Measurements from ENCODE around the gene PNPLA8. TPM values are rescaled to one million over a fixed set of nuclear protein-coding genes. Genes with fewer than 3 reads are reported as not detected.

PNPLA8 gene
- polyA plus RNA-seq, 3 donors = 10.2 to 80.0 (median 55.5) TPM

DNA sequence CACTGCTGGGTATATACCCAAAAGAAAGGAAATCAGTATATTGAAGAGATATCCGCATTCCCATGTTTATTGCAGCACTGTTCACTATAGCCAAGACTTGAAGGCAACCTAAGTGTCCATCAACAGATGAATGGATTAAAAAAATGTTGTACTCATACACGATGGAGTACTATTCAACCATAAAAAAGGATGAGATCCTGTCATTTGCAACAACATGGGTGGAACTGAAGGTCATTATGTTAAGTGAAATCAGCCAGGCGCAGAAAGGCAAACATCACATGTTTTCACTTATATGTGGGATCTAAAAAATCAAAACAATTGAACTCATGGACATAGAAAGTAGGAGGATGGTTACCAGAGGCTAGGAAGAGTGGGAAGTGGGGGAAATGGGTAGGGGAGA is 89.0 kb downstream of the PNPLA8 start:
- Mint-ChIP-seq H3K36me3 (no peaks in the 10 kb centered on the region), H3K27me3 (ENCODE audit: low read depth in 3 of 3) (peaks cover 7 to 14% (median 10%) of the 10 kb centered on the region in 3 donors), H3K27ac (no peak overlapping the region), H3K4me3 (no peak overlapping the region), H3K4me1 (no peaks in the 10 kb centered on the region), H3K9me3 (peaks cover 0 to 10% (median 6%) of the 10 kb centered on the region in 7 donors)
- Histone ChIP-seq H3K79me2 (ENCODE audit: insufficient read depth, low read length) (no peaks in the 10 kb centered on the region), H3K36me3 (replicated peaks in 1 of 2; ENCODE audit: control insufficient read depth in 1 of 2, insufficient read depth in 2 of 2, low read length in 2 of 2) (no peaks in the 10 kb centered on the region), H3K27ac (ENCODE audit: low read depth in 1 of 2, low read length in 2 of 2) (no peak overlapping the region), H2AFZ (ENCODE audit: insufficient read depth, low read depth, low read length, poor library complexity, severe bottlenecking) (no peak overlapping the region), H3K9me3 (replicated peaks in 1 of 2; ENCODE audit: control insufficient read depth in 1 of 2, insufficient read depth in 1 of 2, low read length in 2 of 2) (no peaks in the 10 kb centered on the region), H3K9ac (ENCODE audit: insufficient read depth, low read length, poor library complexity, severe bottlenecking) (no peak overlapping the region), H3K4me2 (replicated peaks; ENCODE audit: extremely low read depth, low read length, poor library complexity, severe bottlenecking) (no peak overlapping the region), H3K4me1 (ENCODE audit: control insufficient read depth in 1 of 2, insufficient read depth in 2 of 2, low read length in 2 of 2) (no peaks in the 10 kb centered on the region), H3K27me3 (ENCODE audit: control insufficient read depth in 2 of 2, insufficient read depth in 2 of 2, low read length in 2 of 2) (peaks cover 4 to 5% of the 10 kb centered on the region in 2 donors), H3K4me3 (replicated peaks in 1 of 3; ENCODE audit: low read depth in 2 of 3, low read length in 3 of 3) (no peak overlapping the region), H4K20me1 (ENCODE audit: insufficient read depth, low read length) (no peaks in the 10 kb centered on the region)
- TF ChIP-seq, protein P1, sequence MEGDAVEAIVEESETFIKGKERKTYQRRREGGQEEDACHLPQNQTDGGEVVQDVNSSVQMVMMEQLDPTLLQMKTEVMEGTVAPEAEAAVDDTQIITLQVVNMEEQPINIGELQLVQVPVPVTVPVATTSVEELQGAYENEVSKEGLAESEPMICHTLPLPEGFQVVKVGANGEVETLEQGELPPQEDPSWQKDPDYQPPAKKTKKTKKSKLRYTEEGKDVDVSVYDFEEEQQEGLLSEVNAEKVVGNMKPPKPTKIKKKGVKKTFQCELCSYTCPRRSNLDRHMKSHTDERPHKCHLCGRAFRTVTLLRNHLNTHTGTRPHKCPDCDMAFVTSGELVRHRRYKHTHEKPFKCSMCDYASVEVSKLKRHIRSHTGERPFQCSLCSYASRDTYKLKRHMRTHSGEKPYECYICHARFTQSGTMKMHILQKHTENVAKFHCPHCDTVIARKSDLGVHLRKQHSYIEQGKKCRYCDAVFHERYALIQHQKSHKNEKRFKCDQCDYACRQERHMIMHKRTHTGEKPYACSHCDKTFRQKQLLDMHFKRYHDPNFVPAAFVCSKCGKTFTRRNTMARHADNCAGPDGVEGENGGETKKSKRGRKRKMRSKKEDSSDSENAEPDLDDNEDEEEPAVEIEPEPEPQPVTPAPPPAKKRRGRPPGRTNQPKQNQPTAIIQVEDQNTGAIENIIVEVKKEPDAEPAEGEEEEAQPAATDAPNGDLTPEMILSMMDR (IDR thresholded peaks at IDR 0.05) = no peak
- intact Hi-C loops (cut with micrococcal nuclease) = no loop called here
- no peak for DNase-seq
- no CpG with 5 or more reads among the region's 3 CpGs for WGBS (ENCODE audit: insufficient coverage)

DNA sequence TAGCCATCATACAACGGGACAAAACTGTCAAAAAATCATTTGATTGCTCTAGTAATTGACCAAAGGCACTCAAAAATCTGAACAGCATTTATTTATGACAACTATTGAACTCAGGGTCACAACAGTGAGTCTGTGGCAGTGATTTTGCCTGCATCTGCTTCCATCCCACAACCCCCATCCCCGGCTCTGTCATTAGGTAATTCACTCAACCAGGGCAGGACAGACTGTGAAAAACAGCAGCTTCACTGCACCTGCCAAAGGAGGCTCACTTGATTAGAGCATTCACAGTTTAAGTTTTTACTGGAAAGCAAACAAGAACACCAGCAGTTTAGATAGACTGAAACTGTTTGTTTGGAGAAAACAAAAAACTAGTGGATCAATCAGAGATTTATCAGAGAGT is 91.9 kb downstream of the PNPLA8 start:
- Histone ChIP-seq H3K9me3 (replicated peaks in 1 of 2; ENCODE audit: control insufficient read depth in 1 of 2, insufficient read depth in 1 of 2, low read length in 2 of 2) (no peaks in the 10 kb centered on the region), H3K27me3 (ENCODE audit: control insufficient read depth in 2 of 2, insufficient read depth in 2 of 2, low read length in 2 of 2) (peaks cover 0 to 2% of the 10 kb centered on the region in 2 donors), H3K36me3 (replicated peaks in 1 of 2; ENCODE audit: control insufficient read depth in 1 of 2, insufficient read depth in 2 of 2, low read length in 2 of 2) (no peaks in the 10 kb centered on the region), H3K27ac (ENCODE audit: low read depth in 1 of 2, low read length in 2 of 2) (no peak overlapping the region), H3K79me2 (ENCODE audit: insufficient read depth, low read length) (no peaks in the 10 kb centered on the region), H3K4me2 (replicated peaks; ENCODE audit: extremely low read depth, low read length, poor library complexity, severe bottlenecking) (no peak overlapping the region), H2AFZ (ENCODE audit: insufficient read depth, low read depth, low read length, poor library complexity, severe bottlenecking) (no peak overlapping the region), H3K4me3 (replicated peaks in 1 of 3; ENCODE audit: low read depth in 2 of 3, low read length in 3 of 3) (no peak overlapping the region), H4K20me1 (ENCODE audit: insufficient read depth, low read length) (no peaks in the 10 kb centered on the region), H3K9ac (ENCODE audit: insufficient read depth, low read length, poor library complexity, severe bottlenecking) (no peak overlapping the region), H3K4me1 (ENCODE audit: control insufficient read depth in 1 of 2, insufficient read depth in 2 of 2, low read length in 2 of 2) (no peaks in the 10 kb centered on the region)
- Mint-ChIP-seq H3K27me3 (ENCODE audit: low read depth in 3 of 3) (peaks cover 7 to 18% (median 8%) of the 10 kb centered on the region in 3 donors), H3K9me3 (peaks cover 0 to 12% (median 6%) of the 10 kb centered on the region in 7 donors), H3K4me3 (no peak overlapping the region), H3K36me3 (no peaks in the 10 kb centered on the region), H3K4me1 (no peaks in the 10 kb centered on the region), H3K27ac (no peak overlapping the region)
- no peak for DNase-seq
- intact Hi-C loops (cut with micrococcal nuclease) = no loop called here
- TF ChIP-seq, protein P1 (IDR thresholded peaks at IDR 0.05) = no peak
- 100% methylated on average over 1 of the region's 2 CpGs for WGBS (ENCODE audit: insufficient coverage)
